Esophagus squamous epithelium (tissue), 4 donors: ENCODE measurements around the gene ZBTB21.

Source experiments
- POLR2A ChIP-seq, 4 donors: fragments of 450-650 bp; IDR thresholded peaks; one replicate each; pipeline ENCODE4 v1.6.1; 2017; ENCODE audit warnings: antibody characterized with exemption in 4 of 4, mild to moderate bottlenecking in 4 of 4, moderate library complexity in 3 of 4
- TF ChIP-seq, protein P1 (sequence below), 6 experiments: fragments of 450-650 bp in 4 of 6; fragments of 200-600 bp in 2 of 6; sonication (generic) in 2 of 6; IDR thresholded peaks; one replicate each; pipeline ENCODE4 v1.5.1; 2016 to 2019; ENCODE audit warnings: antibody characterized with exemption in 6 of 6, mild to moderate bottlenecking in 4 of 6, moderate library complexity in 4 of 6

DNA sequence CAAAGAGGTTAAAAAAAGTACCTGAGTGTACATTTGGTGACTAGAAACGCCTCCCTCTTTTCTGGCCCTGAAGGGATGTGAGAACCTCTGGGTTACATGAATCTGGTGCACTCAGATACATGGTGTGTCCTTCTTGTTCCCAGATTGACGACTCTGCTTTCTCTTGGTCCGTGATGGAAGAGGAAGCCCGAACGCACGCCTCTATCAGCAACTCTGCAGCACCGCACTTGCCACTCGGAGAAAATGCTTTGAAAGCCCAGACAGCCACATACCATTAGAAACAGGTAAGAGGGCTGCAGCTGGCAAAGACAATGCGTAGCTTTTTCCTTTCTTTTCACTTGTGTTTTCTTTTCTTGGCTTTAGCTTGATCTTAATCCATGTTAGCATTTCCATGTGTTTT, 21.1 kb upstream of the ZBTB21 start:
- no peak for TF ChIP-seq POLR2A (IDR thresholded peaks at IDR 0.05)
- TF ChIP-seq, protein P1, sequence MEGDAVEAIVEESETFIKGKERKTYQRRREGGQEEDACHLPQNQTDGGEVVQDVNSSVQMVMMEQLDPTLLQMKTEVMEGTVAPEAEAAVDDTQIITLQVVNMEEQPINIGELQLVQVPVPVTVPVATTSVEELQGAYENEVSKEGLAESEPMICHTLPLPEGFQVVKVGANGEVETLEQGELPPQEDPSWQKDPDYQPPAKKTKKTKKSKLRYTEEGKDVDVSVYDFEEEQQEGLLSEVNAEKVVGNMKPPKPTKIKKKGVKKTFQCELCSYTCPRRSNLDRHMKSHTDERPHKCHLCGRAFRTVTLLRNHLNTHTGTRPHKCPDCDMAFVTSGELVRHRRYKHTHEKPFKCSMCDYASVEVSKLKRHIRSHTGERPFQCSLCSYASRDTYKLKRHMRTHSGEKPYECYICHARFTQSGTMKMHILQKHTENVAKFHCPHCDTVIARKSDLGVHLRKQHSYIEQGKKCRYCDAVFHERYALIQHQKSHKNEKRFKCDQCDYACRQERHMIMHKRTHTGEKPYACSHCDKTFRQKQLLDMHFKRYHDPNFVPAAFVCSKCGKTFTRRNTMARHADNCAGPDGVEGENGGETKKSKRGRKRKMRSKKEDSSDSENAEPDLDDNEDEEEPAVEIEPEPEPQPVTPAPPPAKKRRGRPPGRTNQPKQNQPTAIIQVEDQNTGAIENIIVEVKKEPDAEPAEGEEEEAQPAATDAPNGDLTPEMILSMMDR (IDR thresholded peaks at IDR 0.05): no peak
